Hippocampal formation (tissue), 2 donors: ENCODE results near the gene MITF.

ENCODE experiments used
- DNase-seq, 2 donors: peaks; one replicate each; lab custom pipeline; 2025; lab: John Stamatoyannopoulos, UW

MITF gene

GRCh38 chr3:69725994-69726571, 13.2 kb upstream of the MITF start:
- DNase-seq = no peak

DNA sequence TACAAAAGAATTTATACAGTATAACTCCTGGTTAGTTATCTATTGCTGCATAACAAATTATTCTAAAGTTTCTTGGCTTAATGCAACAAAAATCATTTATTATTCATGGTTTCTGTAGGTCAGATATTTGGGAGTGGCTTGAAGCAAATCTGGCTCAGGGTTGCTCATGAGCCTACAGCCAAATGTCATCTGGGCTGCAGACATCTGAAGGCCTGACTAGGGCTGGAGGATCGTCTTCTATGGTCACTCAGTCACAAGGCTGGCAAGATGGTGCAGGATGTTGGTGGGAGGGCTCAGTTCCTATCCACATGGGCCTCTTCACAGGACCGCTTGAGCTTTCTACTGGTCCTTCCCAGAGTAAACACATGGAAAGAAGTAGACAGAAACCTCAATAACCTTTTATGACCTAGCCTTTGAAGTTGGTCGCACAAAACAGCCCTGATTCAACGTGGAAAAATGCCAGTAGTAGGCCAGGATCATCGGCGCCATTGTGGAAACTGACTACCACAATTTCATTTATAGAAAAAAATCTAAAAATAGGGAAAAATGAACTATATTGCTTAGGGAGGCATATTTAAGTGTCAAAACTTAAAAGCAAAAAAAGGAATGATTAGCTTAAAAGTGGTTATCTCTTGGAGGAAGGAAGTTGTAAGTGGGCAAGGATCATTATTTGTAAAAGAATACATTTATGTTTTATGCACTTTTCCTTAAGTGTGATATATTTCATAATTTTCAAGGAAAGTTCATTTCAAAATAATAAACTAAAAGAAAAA, 9.9 kb upstream of the MITF start:
- DNase-seq = no peak

- DNase-seq = no peak
These were observed 8.2 kb upstream of the MITF start for GRCh38 chr3:69731080-69731479.

GRCh38 chr3:69735893-69736292, 3.4 kb upstream of the MITF start:
- no peak for DNase-seq

GRCh38 chr3:69737392-69737791, 1.9 kb upstream of the MITF start:
- DNase-seq = no peak

GRCh38 chr3:69738315-69738714, 949 bp upstream of the MITF start:
- no peak for DNase-seq

GRCh38 chr3:69738859-69739203, 433 bp upstream of the MITF start:
- DNase-seq = no peak

DNA sequence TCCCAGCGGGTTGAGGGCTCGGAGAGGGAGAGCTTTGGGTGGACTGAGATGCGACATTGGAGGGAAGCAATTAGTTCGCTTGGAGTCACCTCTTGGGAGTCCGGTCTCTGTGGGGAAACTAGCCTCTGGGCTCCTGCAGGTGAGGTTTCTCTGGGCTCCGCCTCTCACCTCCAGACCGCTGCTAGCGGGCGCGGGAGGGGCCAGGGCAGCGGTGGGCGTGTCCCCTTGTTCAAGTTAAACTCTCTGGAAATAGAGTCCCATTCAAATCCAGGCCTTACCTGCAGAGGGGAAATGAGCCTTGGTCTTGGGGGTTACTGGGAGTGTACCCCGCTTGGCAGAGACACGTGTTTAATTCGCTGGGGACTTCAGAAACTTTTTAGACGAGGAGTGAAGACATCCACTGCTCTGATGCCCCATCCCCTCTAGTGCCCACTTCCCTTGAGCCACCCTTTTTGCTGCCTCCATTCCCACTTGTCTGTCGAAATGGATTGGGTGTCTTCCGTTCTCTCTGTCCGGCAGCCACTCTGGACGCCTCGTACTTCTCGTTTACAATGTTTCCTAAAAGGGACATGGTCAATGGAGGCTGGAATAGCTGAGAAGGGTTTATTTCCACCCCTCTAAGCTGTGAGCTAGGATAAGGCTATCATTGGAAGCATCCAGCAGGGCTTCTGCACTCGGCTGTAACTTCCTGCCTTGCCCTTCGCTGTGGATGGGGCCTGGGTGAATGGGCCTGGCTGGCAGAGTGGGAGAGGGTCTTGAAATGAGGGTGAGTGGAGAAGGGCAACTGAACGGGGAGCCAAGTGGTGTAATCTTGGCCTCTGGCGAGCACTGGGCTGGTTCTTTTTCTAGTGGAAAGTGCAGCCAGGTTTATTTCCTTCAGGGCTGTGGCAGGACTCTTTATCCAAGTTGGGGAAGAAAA, 1.1 kb downstream of the MITF start:
- DNase-seq = peak in 1 of 2 donors; percentile 41

- no peak for DNase-seq
These were observed 1.9 kb downstream of the MITF start for GRCh38 chr3:69741032-69741767.

- no peak for DNase-seq
These were observed 3.1 kb downstream of the MITF start for GRCh38 chr3:69742391-69742790.

DNA sequence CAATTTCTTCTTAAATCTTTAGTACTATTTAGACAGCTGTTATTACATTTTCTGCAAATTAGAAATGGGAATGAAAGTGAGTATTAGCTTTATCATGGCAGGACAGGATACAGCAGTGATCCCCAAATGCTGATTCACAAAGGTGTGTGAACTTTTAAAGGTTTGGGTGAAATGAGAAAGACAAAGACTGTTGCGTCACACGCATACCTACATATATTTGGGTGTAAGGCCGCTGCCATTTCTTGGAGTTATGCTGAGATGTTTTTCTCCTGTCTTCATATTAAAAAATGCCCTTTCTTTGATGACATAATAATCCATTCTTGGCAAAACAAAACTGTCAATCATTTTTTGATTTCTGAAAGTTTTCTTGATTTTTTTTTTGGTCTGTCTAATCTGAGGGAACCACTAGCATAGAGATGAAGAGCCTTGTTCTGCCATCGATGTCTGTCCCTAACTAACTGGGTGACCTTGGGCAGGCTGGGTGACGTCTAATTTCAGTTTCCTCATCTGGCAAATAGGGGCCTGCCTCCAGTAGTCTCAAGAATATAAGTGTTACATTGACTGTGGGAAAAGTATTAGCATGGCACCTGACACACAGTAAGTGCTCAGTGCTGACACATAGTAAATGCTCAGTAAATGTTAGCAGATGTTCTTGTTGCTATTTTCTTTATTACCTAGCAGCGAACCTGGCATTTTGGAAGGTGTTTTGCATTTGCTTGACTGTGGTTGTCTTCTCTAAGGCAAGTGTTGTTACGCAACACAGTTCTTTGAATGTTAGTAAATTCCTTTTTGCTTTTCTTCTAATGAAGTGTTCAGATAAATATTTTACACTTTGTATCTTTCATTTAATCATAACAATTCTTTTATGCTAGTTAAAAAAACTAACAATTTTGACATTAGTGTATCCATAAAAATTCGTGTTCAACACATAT, 5.0 kb downstream of the MITF start:
- DNase-seq = no peak

DNA sequence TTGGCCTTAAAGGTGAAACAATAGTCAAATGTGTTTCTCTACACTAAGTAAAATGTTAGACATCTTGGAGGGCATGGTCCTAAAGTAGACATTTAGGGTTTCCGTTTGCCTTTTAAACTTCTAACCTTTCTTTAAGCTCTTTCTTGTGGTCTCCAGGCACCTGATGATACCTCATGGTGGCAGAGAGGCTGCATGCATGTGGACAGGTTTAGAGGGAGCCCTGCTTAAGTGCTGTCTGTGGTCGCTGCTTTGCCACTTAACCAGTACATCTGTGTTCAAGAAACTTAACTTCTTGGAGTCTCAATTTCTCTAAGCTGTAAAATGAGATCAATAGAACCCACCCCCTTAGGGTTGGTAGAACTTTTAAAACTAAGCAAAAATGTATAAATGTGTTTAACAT, 6.2 kb downstream of the MITF start:
- DNase-seq = no peak

GRCh38 chr3:69746119-69746518, 6.9 kb downstream of the MITF start:
- no peak for DNase-seq

GRCh38 chr3:69747511-69748258, 8.4 kb downstream of the MITF start:
- no peak for DNase-seq

GRCh38 chr3:69748503-69748902, 9.2 kb downstream of the MITF start:
- no peak for DNase-seq

GRCh38 chr3:69749461-69749860, 10.2 kb downstream of the MITF start:
- DNase-seq = no peak

DNA sequence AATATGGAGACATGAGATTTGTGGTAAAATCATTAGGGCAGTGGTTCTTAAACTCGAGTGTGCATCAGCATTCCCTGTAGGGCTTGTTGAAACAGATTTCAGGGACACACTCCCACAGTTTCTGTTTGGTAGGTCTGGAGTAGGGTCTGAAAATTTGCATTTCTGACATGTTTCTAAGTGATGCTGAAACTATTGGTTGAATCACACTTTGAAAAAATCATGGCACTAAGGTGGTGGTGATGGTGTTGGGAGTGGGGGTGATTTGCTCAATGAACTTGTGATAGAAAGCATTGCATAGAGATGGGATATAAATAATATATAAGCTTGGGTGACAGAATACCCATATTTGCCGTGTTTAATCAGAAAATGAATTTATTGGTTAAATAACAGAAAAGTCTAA, 11.3 kb downstream of the MITF start:
- DNase-seq = no peak

GRCh38 chr3:69751074-69751476, 11.8 kb downstream of the MITF start:
- no peak for DNase-seq

DNA sequence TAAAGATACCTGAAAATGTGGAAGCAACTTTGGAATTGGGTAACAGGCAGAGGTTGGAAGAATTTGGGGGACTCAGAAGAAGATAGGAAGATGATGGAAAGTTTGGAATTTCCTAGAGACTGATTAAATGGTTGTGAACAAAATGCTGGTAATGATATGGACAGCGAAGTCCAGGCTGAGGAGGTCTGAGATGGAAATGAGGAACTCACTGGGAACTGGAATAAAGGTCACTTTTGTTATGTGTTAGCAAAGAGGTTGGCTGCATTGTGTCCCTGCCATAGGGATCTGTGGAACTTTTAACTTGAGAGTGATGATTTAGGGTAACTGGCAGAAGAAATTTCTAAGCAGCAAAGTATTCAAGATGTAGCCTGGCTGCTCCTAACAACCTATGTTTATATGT, 13.0 kb downstream of the MITF start:
- DNase-seq = no peak

GRCh38 chr3:69753179-69753775, 14.0 kb downstream of the MITF start:
- no peak for DNase-seq
